Measurements from ENCODE around the gene AK3.

AK3 gene

GRCh38 chr9:4714266-4715016, 26.6 kb downstream of the AK3 start:
- no peak overlapping the region for H3K4me3 ChIP-seq (ENCODE audit: low read depth, low read length)
- TF ChIP-seq CTCF (IDR thresholded peaks at IDR 0.05): no peak
- no peak overlapping the region for H3K4me2 ChIP-seq (ENCODE audit: low read length)
- no peak overlapping the region for H2AFZ ChIP-seq
- no peaks in the 10 kb centered on the region for H3K36me3 ChIP-seq (ENCODE audit: control insufficient read depth, insufficient read depth, low read length)
- H3K4me1 ChIP-seq: no peaks in the 10 kb centered on the region
- H3K79me2 ChIP-seq: no peaks in the 10 kb centered on the region
- H3K27me3 ChIP-seq (ENCODE audit: control insufficient read depth, insufficient read depth, low read length): no peaks in the 10 kb centered on the region
- no peak overlapping the region for H3K9ac ChIP-seq
- no peak overlapping the region for H3K27ac ChIP-seq
- H3K9me3 ChIP-seq (ENCODE audit: control insufficient read depth, low read length): no peaks in the 10 kb centered on the region

- no peaks in the 10 kb centered on the region for H3K9me3 ChIP-seq (ENCODE audit: control insufficient read depth, low read length)
- no peaks in the 10 kb centered on the region for H3K27me3 ChIP-seq (ENCODE audit: control insufficient read depth, insufficient read depth, low read length)
- H3K27ac ChIP-seq: no peak overlapping the region
- no peaks in the 10 kb centered on the region for H3K79me2 ChIP-seq
- H2AFZ ChIP-seq: no peak overlapping the region
- no peak overlapping the region for H3K4me2 ChIP-seq (ENCODE audit: low read length)
- no peaks in the 10 kb centered on the region for H3K36me3 ChIP-seq (ENCODE audit: control insufficient read depth, insufficient read depth, low read length)
- no peaks in the 10 kb centered on the region for H3K4me1 ChIP-seq
- H3K4me3 ChIP-seq (ENCODE audit: low read depth, low read length): no peak overlapping the region
- TF ChIP-seq CTCF (IDR thresholded peaks at IDR 0.05): no peak
- no peak overlapping the region for H3K9ac ChIP-seq
These were observed 27.2 kb downstream of the AK3 start for GRCh38 chr9:4713849-4714248.

- Histone ChIP-seq H3K9ac (no peak overlapping the region), H3K4me2 (ENCODE audit: low read length) (no peak overlapping the region), H3K27me3 (ENCODE audit: control insufficient read depth, insufficient read depth, low read length) (no peaks in the 10 kb centered on the region), H2AFZ (no peak overlapping the region), H3K79me2 (no peaks in the 10 kb centered on the region), H3K36me3 (ENCODE audit: control insufficient read depth, insufficient read depth, low read length) (no peaks in the 10 kb centered on the region), H3K27ac (no peak overlapping the region), H3K4me1 (no peaks in the 10 kb centered on the region), H3K9me3 (ENCODE audit: control insufficient read depth, low read length) (no peaks in the 10 kb centered on the region), H3K4me3 (ENCODE audit: low read depth, low read length) (no peak overlapping the region)
- no peak for TF ChIP-seq CTCF (IDR thresholded peaks at IDR 0.05)
These were observed 31.6 kb downstream of the AK3 start for GRCh38 chr9:4709380-4709779.

GRCh38 chr9:4706971-4707622, 33.9 kb downstream of the AK3 start:
- H3K4me1 ChIP-seq: no peaks in the 10 kb centered on the region
- no peaks in the 10 kb centered on the region for H3K36me3 ChIP-seq (ENCODE audit: control insufficient read depth, insufficient read depth, low read length)
- no peaks in the 10 kb centered on the region for H3K79me2 ChIP-seq
- no peak overlapping the region for H3K4me2 ChIP-seq (ENCODE audit: low read length)
- no peak overlapping the region for H3K27ac ChIP-seq
- no peak overlapping the region for H3K9ac ChIP-seq
- TF ChIP-seq CTCF (IDR thresholded peaks at IDR 0.05): no peak
- no peak overlapping the region for H3K4me3 ChIP-seq (ENCODE audit: low read depth, low read length)
- H3K27me3 ChIP-seq (ENCODE audit: control insufficient read depth, insufficient read depth, low read length): no peaks in the 10 kb centered on the region
- H2AFZ ChIP-seq: no peak overlapping the region
- no peaks in the 10 kb centered on the region for H3K9me3 ChIP-seq (ENCODE audit: control insufficient read depth, low read length)

All from parathyroid adenoma (tissue), 2 donors.